SKM-1 (cell line): Measurements from ENCODE around the gene CLK3.
"Not testable (repeated sequence)": the region's sequence is repeated elsewhere in the genome, so short reads cannot be mapped to it uniquely, and the experiment has no call there.

Experiments
- DNase-seq: peaks from one replicate; lab custom pipeline; 2025; ENCODE audit not compliant: unreplicated experiment; lab: John Stamatoyannopoulos, UW

The CLK3 gene

DNA sequence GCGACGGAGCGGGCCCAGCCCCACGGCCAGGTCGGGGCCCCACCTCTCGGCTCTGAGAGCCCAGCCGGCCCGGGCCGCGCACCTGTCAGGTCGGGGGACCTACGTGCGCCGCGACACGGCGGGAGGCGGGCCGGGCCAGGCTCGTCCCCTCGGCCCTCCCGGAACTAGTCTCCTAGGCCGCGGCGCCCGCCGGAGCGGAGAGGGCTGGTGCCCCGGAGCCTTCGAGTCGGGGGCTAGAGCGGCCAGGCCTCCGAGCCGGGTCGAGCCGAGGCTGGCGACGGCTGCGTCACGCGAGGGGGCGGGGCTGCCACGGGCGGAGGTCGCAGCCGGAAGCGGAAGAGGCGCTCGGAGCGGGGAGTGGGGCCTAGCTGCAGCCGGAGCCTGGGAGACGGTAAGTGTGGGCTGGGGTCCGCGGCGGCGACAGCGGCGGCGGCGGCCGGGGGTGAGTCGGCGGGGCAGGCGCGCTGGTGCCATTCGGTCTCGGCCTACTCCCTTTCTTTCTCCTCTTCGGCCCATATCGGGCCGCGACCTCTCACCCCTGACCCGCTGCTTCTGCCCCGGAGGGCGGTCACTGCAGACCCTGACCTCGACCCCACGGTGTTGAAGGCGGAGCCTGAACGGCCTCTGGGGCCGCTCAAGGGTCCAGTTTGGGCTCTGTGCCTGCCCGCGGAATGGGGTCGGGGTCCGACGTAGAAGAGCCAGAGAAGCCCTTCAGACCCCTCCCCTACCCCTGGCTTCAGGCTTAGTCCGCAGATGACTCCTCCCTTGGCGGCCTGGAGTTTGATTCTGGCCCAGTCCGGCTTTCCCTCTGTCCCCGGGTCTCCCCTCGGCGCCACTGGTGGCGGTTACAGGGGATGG, at the start of gene CLK3:
Gene CLK3 (plus strand): TSS at position 329 of the 858 bp plus-strand sequence. CDS start 3,361 bp downstream, outside the sequence.
- DNase-seq = peak; percentile 83

GRCh38 chr15:74568594-74568993, 47.0 kb upstream of the CLK3 start:
- DNase-seq = no peak

- DNase-seq = no peak
Measured at GRCh38 chr15:74569731-74570070, 45.9 kb upstream of the CLK3 start.

DNA sequence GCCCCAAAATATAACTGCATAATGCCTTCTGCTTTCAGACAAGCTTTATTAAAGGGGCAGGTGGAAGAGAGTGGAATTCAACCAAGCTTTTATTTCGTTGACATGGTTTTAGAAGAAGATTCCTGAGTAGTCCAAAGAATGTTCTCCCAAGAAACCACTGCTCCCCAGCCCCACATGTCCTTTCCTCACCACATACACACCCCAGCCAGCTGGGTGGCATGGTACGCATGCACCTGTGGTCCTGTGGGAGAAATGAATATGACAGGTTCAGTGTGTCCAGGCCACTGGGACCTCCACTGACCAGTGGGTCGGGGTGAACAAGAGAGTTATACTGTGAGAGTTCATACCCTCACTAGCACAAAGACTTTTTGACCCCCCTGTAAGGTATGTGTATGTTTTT, 44.4 kb upstream of the CLK3 start:
- no peak for DNase-seq

GRCh38 chr15:74573987-74574386, 41.6 kb upstream of the CLK3 start:
- DNase-seq = no peak

- no peak for DNase-seq
Measured at GRCh38 chr15:74578496-74578994, 37.1 kb upstream of the CLK3 start.

GRCh38 chr15:74579001-74579400, 36.6 kb upstream of the CLK3 start:
- DNase-seq = no peak

GRCh38 chr15:74580538-74581350, 34.9 kb upstream of the CLK3 start:
- no peak for DNase-seq

DNA sequence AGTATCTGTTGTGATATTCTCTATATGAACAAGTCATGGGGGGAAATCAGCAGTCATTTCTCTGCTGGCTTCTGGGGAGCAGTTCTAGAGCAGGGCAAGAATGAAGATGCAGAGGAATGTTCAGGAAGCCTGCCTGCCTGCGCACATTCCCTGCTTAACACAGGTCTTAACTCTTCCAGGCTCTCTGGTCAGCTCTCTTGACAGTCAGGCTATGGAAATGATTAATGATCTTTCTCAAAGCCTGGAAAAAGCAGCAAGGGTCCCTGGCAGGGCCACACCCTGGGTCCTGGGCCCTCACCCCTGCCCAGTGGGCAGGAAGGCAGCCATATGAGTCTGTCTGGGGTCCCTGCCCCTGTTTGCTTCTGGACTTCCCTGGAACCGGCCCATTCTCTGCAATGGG, 31.4 kb upstream of the CLK3 start:
- no peak for DNase-seq

GRCh38 chr15:74584779-74585178, 30.9 kb upstream of the CLK3 start:
- DNase-seq = no peak

DNA sequence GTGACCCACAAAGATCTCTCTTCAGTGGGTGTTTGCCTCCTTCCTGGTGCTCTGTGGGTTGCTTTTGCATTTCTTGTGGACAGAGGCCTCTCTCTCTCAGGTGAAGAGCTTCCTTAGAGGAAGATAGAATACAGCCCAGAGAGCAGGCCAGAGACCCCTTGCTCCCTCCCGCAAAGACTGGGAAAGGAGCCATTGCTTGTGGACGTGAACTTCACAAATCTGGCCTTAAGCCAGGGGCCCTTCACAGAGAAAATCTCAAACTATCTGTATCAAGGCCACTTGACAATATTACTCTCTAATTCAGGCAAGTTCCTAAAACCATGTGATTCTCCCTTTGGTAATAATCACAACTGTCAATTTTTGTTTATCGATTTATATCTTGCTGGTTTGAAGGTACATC, 30.4 kb upstream of the CLK3 start:
- DNase-seq = no peak

- no peak for DNase-seq
Measured at GRCh38 chr15:74585857-74586256, 29.8 kb upstream of the CLK3 start.

DNA sequence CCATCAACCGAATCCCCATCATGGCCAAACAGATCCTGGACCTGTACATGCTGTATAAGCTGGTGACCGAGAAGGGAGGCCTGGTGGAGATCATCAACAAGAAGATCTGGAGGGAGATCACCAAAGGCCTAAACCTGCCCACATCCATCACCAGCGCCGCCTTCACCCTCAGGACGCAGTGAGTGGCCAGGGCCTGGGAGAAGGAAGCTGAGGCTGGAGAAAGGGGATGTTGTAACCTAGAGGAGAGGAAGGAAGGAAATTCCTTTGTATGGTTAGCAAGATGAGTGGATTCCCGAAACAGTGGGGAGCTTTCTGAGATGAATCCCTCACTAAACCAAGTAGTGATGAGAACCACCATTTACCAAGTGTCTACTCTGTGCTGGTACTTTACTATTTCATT, 25.8 kb upstream of the CLK3 start:
- DNase-seq = no peak

DNA sequence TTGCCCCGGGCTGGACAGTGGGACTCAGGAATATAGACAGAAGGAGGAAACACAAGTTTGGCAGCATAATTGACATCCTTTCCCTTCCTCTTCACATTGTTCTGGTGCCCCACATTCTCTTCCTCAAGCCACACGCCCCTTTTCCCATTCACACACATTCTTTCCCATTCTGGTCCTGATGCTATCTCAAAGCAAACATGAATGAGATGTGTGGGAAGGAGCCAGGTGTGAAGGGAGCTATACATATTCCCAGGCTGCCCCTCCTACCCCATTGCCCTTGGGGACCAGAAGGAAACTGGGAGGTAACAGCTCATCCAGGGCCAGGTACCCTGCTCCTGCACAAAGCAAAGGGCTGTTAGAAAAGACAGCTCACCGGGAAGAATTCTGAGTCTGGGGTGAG, 23.4 kb upstream of the CLK3 start:
- no peak for DNase-seq

- no peak for DNase-seq
Measured at GRCh38 chr15:74593122-74593521, 22.5 kb upstream of the CLK3 start.

DNA sequence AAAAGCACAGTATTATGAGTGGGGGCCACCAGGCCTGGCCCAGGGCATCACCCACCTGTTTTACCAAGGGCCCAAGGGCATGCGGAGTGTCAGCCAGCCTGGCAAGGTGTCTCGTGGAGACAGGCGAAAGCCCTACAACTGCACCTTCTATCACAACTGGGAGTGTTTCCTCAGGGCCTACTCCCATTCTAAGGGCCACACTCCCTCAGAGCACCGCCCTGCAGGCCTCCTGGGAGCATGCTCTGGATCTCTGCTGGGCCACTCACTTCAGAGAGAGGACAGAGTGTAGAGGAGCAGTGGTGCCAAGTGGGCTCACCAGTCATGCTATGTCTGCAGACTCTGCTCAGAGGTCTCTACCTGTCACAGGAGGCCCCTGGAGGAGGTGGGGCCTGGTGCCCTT, 21.2 kb upstream of the CLK3 start:
- no peak for DNase-seq

DNA sequence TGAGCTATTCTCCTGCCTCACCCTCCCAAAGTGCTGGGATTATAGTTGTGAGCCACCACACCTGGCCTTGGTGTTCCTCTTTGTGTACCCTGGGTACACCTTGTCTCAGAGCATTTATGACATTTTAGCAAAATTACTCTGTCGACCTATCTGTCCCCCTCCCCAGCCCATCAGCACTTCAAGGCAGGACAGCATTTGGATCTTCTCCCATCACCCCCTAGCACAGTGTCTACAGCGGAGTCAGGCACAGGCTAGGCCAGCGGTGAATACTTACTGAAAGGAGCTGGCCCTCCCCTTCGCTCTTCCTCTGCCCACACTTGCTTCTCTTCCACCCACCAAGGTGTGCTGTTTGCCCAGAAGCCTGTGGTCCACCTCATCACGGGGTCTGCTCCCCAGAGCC, 20.4 kb upstream of the CLK3 start:
- no peak for DNase-seq

GRCh38 chr15:74596736-74597135, 18.9 kb upstream of the CLK3 start:
- DNase-seq = not testable (repeated sequence)

DNA sequence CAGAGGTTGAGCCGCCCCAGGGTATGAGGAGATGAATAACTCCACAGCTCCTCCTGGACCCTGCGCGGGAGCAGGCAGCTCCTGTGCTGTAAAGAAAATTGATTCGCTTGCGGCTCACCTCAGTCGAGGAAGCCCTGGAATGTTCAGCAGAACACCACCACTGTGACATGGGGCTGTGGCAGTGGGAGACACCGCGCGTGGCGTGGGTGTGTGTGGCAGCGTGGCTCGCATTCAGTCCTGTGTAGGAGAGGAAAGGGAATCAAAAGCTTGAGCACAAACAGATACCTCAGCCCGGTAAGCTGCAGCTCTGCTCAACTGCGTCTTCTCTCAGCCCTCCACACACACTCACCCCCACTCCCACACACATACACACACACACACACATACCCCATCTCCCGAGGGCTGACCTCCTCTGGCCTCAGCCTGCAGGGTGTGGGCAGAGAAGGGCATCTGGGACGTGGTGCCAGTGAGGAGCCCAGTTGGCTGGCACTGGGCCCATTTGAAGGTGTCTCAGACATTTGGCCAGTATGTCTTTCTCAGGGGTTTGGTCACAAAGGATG, 18.4 kb upstream of the CLK3 start:
- not testable (repeated sequence) for DNase-seq

DNA sequence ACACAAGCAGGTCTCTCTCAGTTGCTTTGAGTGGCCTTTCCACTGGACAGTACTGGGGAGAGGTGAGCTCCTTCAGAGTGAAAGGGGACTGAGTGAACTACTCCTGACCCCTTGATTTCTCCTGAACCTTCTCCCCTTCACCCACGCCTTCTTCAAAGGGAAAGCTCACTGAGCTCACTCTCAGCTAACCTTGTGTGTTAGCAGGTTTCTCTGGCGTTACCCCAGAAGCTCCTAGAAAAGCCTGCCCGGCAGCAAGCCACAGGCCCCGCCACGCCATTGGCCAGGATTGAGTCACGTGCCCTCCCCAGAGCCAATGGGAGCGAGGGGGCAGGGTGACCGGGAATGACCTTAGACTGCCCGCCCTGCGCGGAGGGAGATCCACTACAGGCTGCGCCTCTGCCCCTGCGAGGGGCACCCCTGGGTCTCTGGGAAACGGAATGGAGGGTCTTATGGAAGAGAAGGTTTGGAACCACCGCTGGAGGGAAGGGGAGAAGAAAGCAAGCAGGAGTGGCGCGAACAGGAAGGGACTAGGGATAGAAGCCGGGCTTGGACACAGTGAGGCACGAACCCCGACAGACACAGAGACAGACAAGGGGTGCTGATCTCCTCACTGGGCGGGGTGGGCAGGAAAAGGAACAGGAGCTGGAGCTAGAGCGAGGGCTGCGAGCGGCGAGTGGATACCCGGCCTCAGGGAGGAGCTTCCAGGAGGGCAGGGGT, 17.4 kb upstream of the CLK3 start:
- DNase-seq = peak; percentile 91

GRCh38 chr15:74599156-74599555, 16.5 kb upstream of the CLK3 start:
- no peak for DNase-seq
